Caco-2 (cell line): Measurements from ENCODE around the gene METTL15. TPM values are rescaled to one million over a fixed set of nuclear protein-coding genes. Genes with fewer than 3 reads are reported as not detected.

ENCODE experiments used
- BruUV-seq: library from RNA; stranded (reverse); fragments of 400-500 nt; replicated peaks from 2 replicates; lab custom pipeline; 2021; lab: Mats Ljungman, UMichigan
- CTCF ChIA-PET: fragments of 300-600 bp; sonication (Branson Sonifier 250); formaldehyde crosslinking; loops from one replicate; lab custom pipeline; 2022; ENCODE audit warnings: antibody characterized with exemption; lab: Charles Lee
- POLR2A ChIA-PET: fragments of 300-600 bp; sonication (Branson Sonifier 250); formaldehyde crosslinking; loops from one replicate; lab custom pipeline; 2022; ENCODE audit warnings: antibody characterized with exemption; lab: Charles Lee
- DNase-seq, 2 experiments: peaks; one replicate each; pipeline versions ENCODE4 v3.0.0 to v3.0.0-alpha.2; 2020 to 2022
- H3K27me3 ChIP-seq: replicated peaks from 2 replicates; pipeline ENCODE4 v1.6.0; 2011; ENCODE audit warnings: low read length; ENCODE audit not compliant: control insufficient read depth, insufficient read depth
- H3K36me3 ChIP-seq: 2 replicates; pipeline ENCODE4 v1.5.1; 2011; ENCODE audit warnings: low read length; ENCODE audit not compliant: control insufficient read depth, insufficient read depth
- H3K4me1 ChIP-seq: fragments of 250-450 bp; sonication (Bioruptor Pico); 2 replicates; pipeline ENCODE4 v1.5.1; 2020; ENCODE audit warnings: mild to moderate bottlenecking
- H3K4me3 ChIP-seq: 2 replicates; pipeline ENCODE4 v1.5.1; 2011; ENCODE audit warnings: low read depth, mild to moderate bottlenecking, control low read depth, low read length
- H3K9me3 ChIP-seq: fragments of 250-450 bp; sonication (Bioruptor Pico); 2 replicates; pipeline ENCODE4 v1.5.1; 2020; ENCODE audit warnings: mild to moderate bottlenecking, moderate library complexity
- H3K27ac Mint-ChIP-seq: one replicate; pipeline ENCODE4 v1.8.0; 2022; ENCODE audit warnings: mixed read lengths; ENCODE audit not compliant: unreplicated experiment
- H3K27me3 Mint-ChIP-seq: one replicate; pipeline ENCODE4 v1.8.0; 2022; ENCODE audit warnings: mixed read lengths; ENCODE audit not compliant: insufficient read depth, unreplicated experiment
- H3K36me3 Mint-ChIP-seq: one replicate; pipeline ENCODE4 v1.8.0; 2022; ENCODE audit warnings: mild to moderate bottlenecking, mixed read lengths; ENCODE audit not compliant: insufficient read depth, unreplicated experiment
- H3K4me1 Mint-ChIP-seq: one replicate; pipeline ENCODE4 v1.8.0; 2022; ENCODE audit warnings: low read depth, mixed read lengths; ENCODE audit not compliant: unreplicated experiment
- H3K4me3 Mint-ChIP-seq: one replicate; pipeline ENCODE4 v1.8.0; 2022; ENCODE audit warnings: mild to moderate bottlenecking, moderate library complexity, mixed read lengths; ENCODE audit not compliant: unreplicated experiment
- H3K9me3 Mint-ChIP-seq: one replicate; pipeline ENCODE4 v1.8.0; 2022; ENCODE audit warnings: mixed read lengths; ENCODE audit not compliant: unreplicated experiment
- CTCF ChIP-seq, 2 experiments: fragments of 200-600 bp in 1 of 2; IDR thresholded peaks; 1 replicate in 1 of 2; 2 replicates in 1 of 2; pipeline versions ENCODE4 v1.5.1 to v1.8.0; 2011 to 2022; ENCODE audit warnings: antibody characterized with exemption in 1 of 2, control low read depth in 1 of 2, inconsistent platforms in 1 of 2, low read depth in 1 of 2, low read length in 1 of 2, mild to moderate bottlenecking in 1 of 2, moderate library complexity in 1 of 2; ENCODE audit not compliant: insufficient read depth in 1 of 2, severe bottlenecking in 1 of 2, unreplicated experiment in 1 of 2
- intact Hi-C: fragments of 100-400 bp; cut with micrococcal nuclease; formaldehyde crosslinking; loops from one replicate; pipeline ENCODE4 v1.10.0; 2022; ENCODE audit not compliant: unreplicated experiment
- total RNA-seq: library from RNA; stranded (reverse); gene quantifications from 2 replicates; pipeline ENCODE4 v1.2.3, GENCODE V29; 2022

Gene METTL15
- total RNA-seq, 1 experiment from 2014 or later: 14.4 TPM

DNA sequence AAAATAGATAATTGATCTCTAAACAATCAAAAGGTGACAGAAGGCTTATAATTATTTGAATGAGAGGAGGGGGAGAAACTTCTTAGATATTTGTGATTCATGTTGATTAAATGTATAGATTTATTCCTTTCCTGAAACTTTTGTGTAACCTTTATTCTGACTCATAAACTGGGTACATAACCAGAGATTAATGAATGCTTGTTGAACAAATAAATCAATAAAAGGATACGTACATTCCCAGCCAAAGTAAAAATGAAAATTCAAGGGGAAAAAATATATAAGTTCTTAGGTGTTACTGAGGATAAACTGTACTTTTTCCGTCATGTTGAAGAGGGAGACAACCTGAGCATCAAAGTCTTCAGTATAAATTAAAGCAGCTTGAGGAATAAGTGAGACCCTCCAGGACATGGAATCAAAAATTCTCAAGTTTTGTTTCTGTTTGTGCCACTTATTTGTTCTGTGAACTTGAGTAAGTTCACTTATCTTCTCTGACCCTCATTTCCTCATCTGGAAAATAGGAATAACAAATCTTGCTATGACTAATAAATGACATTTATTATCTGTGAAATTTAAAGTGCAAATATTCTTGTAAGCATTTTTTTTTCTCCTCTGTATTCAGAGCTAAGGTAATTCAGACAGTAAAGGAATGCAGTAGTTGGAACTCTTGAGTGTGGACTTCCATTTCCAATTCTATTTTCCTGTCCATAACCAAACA lies 195.4 kb downstream of the METTL15 start:
- H3K9me3 Mint-ChIP-seq: no peaks in the 10 kb centered on the region
- no TSS peak for BruUV-seq
- Histone ChIP-seq H3K4me1 (no peaks in the 10 kb centered on the region), H3K27me3 (no peaks in the 10 kb centered on the region), H3K9me3 (no peaks in the 10 kb centered on the region), H3K36me3 (no peaks in the 10 kb centered on the region), H3K4me3 (no peak overlapping the region)
- no peak for DNase-seq
- TF ChIP-seq CTCF (IDR thresholded peaks at IDR 0.05; ENCODE audit: insufficient read depth in 1 of 2, low read depth in 1 of 2, low read length in 1 of 2, severe bottlenecking in 1 of 2, unreplicated experiment in 1 of 2): no peak
- H3K4me1 Mint-ChIP-seq: no peaks in the 10 kb centered on the region
- ChIA-PET CTCF (no interaction called here), POLR2A (no interaction called here)
- intact Hi-C loops: no loop called here
- no peaks in the 10 kb centered on the region for H3K27me3 Mint-ChIP-seq
- no peak overlapping the region for H3K4me3 Mint-ChIP-seq
- no peak overlapping the region for H3K27ac Mint-ChIP-seq
- H3K36me3 Mint-ChIP-seq: peaks cover 6% of the 10 kb centered on the region

- H3K4me1 ChIP-seq: no peaks in the 10 kb centered on the region
- H3K9me3 Mint-ChIP-seq: no peaks in the 10 kb centered on the region
- no peak overlapping the region for H3K4me3 ChIP-seq
- no peaks in the 10 kb centered on the region for H3K9me3 ChIP-seq
- H3K27me3 Mint-ChIP-seq: no peaks in the 10 kb centered on the region
- intact Hi-C loops: no loop called here
- no peak for DNase-seq
- POLR2A ChIA-PET: no interaction called here
- H3K4me1 Mint-ChIP-seq: no peaks in the 10 kb centered on the region
- H3K4me3 Mint-ChIP-seq: no peak overlapping the region
- CTCF ChIA-PET: no interaction called here
- H3K36me3 ChIP-seq: no peaks in the 10 kb centered on the region
- H3K27ac Mint-ChIP-seq: no peak overlapping the region
- H3K36me3 Mint-ChIP-seq: no peaks in the 10 kb centered on the region
- BruUV-seq: no TSS peak
- H3K27me3 ChIP-seq: no peaks in the 10 kb centered on the region
- TF ChIP-seq CTCF (IDR thresholded peaks at IDR 0.05; ENCODE audit: insufficient read depth in 1 of 2, low read depth in 1 of 2, low read length in 1 of 2, severe bottlenecking in 1 of 2, unreplicated experiment in 1 of 2): no peak
These were observed 207.3 kb downstream of the METTL15 start for GRCh38 chr11:28315440-28315839.

DNA sequence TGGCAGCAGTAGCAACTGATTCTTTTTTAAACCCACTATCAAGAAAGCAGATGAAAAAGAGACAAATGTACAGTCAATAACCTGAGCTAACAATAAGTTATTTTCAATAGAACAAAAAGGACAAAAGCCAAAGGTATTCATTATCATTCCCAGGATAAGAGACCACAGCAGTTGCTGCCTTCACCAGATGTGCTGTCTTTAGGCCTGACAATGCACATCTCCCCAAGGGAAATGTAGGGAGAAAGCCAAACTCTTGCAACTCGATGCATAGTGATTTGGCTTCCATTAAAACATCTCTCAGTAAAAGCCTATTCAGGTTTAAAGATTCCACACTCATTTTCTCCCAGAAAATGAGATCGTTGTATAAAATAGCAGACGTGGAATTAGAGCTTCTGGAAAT lies 210.7 kb downstream of the METTL15 start:
- Mint-ChIP-seq H3K36me3 (no peaks in the 10 kb centered on the region), H3K9me3 (no peaks in the 10 kb centered on the region), H3K27me3 (no peaks in the 10 kb centered on the region), H3K4me1 (no peaks in the 10 kb centered on the region), H3K4me3 (no peak overlapping the region), H3K27ac (no peak overlapping the region)
- DNase-seq: no peak
- intact Hi-C loops: no loop called here
- BruUV-seq: no TSS peak
- Histone ChIP-seq H3K4me1 (no peaks in the 10 kb centered on the region), H3K36me3 (no peaks in the 10 kb centered on the region), H3K9me3 (no peaks in the 10 kb centered on the region), H3K27me3 (no peaks in the 10 kb centered on the region), H3K4me3 (no peak overlapping the region)
- CTCF ChIA-PET: no interaction called here
- TF ChIP-seq CTCF (IDR thresholded peaks at IDR 0.05; ENCODE audit: insufficient read depth in 1 of 2, low read depth in 1 of 2, low read length in 1 of 2, severe bottlenecking in 1 of 2, unreplicated experiment in 1 of 2): no peak
- POLR2A ChIA-PET: no interaction called here
